Naive B cell (primary cell): ENCODE data around the gene PRKCE. TPM values are rescaled to one million over a fixed set of nuclear protein-coding genes. Genes with fewer than 3 reads are reported as not detected.

Source experiments
- ATAC-seq, 2 donors: fragments of 150-1000 bp; cut with Tn5 transposase; 2 replicates each; pipeline ENCODE4 v1.10.0; 2021; ENCODE audit warnings: low read depth in 2 of 2, mild to moderate bottlenecking in 2 of 2, moderate library complexity in 2 of 2
- DNase-seq: peaks from one replicate; pipeline ENCODE4 v3.0.0; 2022
- H3K27ac Mint-ChIP-seq, 6 donors: one replicate each; pipeline ENCODE4 v1.8.0; 2020 to 2022; ENCODE audit warnings: mild to moderate bottlenecking in 6 of 6, mixed read lengths in 6 of 6, moderate library complexity in 5 of 6, inconsistent platforms in 2 of 6
- H3K27me3 Mint-ChIP-seq, 3 donors: one replicate each; pipeline ENCODE4 v1.8.0; 2021 to 2022; ENCODE audit warnings: mixed read lengths in 3 of 3, mild to moderate bottlenecking in 1 of 3
- H3K36me3 Mint-ChIP-seq, 2 donors: one replicate each; pipeline ENCODE4 v1.8.0; 2020 to 2022; ENCODE audit warnings: mixed read lengths in 2 of 2, inconsistent platforms in 1 of 2, mild to moderate bottlenecking in 1 of 2
- H3K4me1 Mint-ChIP-seq, 3 donors: one replicate each; pipeline ENCODE4 v1.8.0; 2020 to 2022; ENCODE audit warnings: mixed read lengths in 3 of 3, inconsistent platforms in 1 of 3, mild to moderate bottlenecking in 1 of 3, moderate library complexity in 1 of 3
- H3K4me3 Mint-ChIP-seq, 8 donors: one replicate each; pipeline ENCODE4 v1.8.0; 2020 to 2022; ENCODE audit warnings: mild to moderate bottlenecking in 8 of 8, mixed read lengths in 8 of 8, moderate library complexity in 8 of 8, inconsistent platforms in 2 of 8
- H3K9me3 Mint-ChIP-seq, 7 donors: one replicate each; pipeline ENCODE4 v1.8.0; 2020 to 2022; ENCODE audit warnings: mixed read lengths in 7 of 7, mild to moderate bottlenecking in 5 of 7, inconsistent platforms in 2 of 7, moderate library complexity in 1 of 7
- polyA plus RNA-seq, 6 donors: library from polyadenylated mRNA; unstranded; fragments of 300-500 nt; fragmentation: Illumina TruSeq; gene quantifications; one replicate each; pipeline ENCODE4 v1.2.3, GENCODE V29; 2021; ENCODE audit warnings: low read depth in 6 of 6

PRKCE gene
- polyA plus RNA-seq, 6 donors from 2014 or later = 14.8 to 33.3 (median 23.2) TPM

- no peaks in the 10 kb centered on the region for H3K27me3 Mint-ChIP-seq
- DNase-seq (no peak), ATAC-seq (no peak)
- H3K27ac Mint-ChIP-seq = peak overlapping the region in 1 of 6 donors; percentile 50
- H3K36me3 Mint-ChIP-seq = peaks cover 39 to 40% of the 10 kb centered on the region in 2 donors
- no peak overlapping the region for H3K4me3 Mint-ChIP-seq
- peaks cover 0 to 5% (median 0%) of the 10 kb centered on the region in 3 donors for H3K4me1 Mint-ChIP-seq
- no peaks in the 10 kb centered on the region for H3K9me3 Mint-ChIP-seq
These were observed 367.5 kb downstream of the PRKCE start for GRCh38 chr2:46018773-46019591.

- ATAC-seq (no peak), DNase-seq (no peak)
- H3K27ac Mint-ChIP-seq = peak overlapping the region in 1 of 6 donors; percentile 78
- peaks cover 0 to 5% (median 0%) of the 10 kb centered on the region in 3 donors for H3K4me1 Mint-ChIP-seq
- no peak overlapping the region for H3K4me3 Mint-ChIP-seq
- peaks cover 36 to 37% of the 10 kb centered on the region in 2 donors for H3K36me3 Mint-ChIP-seq
- H3K9me3 Mint-ChIP-seq = no peaks in the 10 kb centered on the region
- no peaks in the 10 kb centered on the region for H3K27me3 Mint-ChIP-seq
These were observed 368.9 kb downstream of the PRKCE start for GRCh38 chr2:46020416-46020815.

GRCh38 chr2:46023165-46023854, 371.8 kb downstream of the PRKCE start:
- ATAC-seq = no peak
- DNase-seq = no peak
- no peak overlapping the region for H3K4me3 Mint-ChIP-seq
- H3K36me3 Mint-ChIP-seq = peaks cover 18 to 31% of the 10 kb centered on the region in 2 donors
- no peaks in the 10 kb centered on the region for H3K27me3 Mint-ChIP-seq
- peaks cover 0 to 8% (median 0%) of the 10 kb centered on the region in 3 donors for H3K4me1 Mint-ChIP-seq
- no peaks in the 10 kb centered on the region for H3K9me3 Mint-ChIP-seq
- H3K27ac Mint-ChIP-seq = no peak overlapping the region

- DNase-seq (no peak), ATAC-seq (no peak)
- no peaks in the 10 kb centered on the region for H3K27me3 Mint-ChIP-seq
- H3K4me1 Mint-ChIP-seq = peaks cover 0 to 8% (median 0%) of the 10 kb centered on the region in 3 donors
- H3K4me3 Mint-ChIP-seq = no peak overlapping the region
- H3K36me3 Mint-ChIP-seq = peaks cover 27 to 31% of the 10 kb centered on the region in 2 donors
- H3K9me3 Mint-ChIP-seq = peaks cover 0 to 3% (median 0%) of the 10 kb centered on the region in 7 donors
- H3K27ac Mint-ChIP-seq = peak overlapping the region in 1 of 6 donors; percentile 60
These were observed 372.8 kb downstream of the PRKCE start for GRCh38 chr2:46024146-46024779.

- H3K4me3 Mint-ChIP-seq = no peak overlapping the region
- H3K36me3 Mint-ChIP-seq = peaks cover 27 to 31% of the 10 kb centered on the region in 2 donors
- no peak overlapping the region for H3K27ac Mint-ChIP-seq
- peaks cover 0 to 3% (median 0%) of the 10 kb centered on the region in 7 donors for H3K9me3 Mint-ChIP-seq
- no peak for ATAC-seq
- DNase-seq = no peak
- no peaks in the 10 kb centered on the region for H3K27me3 Mint-ChIP-seq
- peaks cover 0 to 8% (median 0%) of the 10 kb centered on the region in 3 donors for H3K4me1 Mint-ChIP-seq
These were observed 373.6 kb downstream of the PRKCE start for GRCh38 chr2:46025081-46025480.

- no peak for ATAC-seq
These were observed 374.2 kb downstream of the PRKCE start for GRCh38 chr2:46025676-46026075.

GRCh38 chr2:46026431-46026830, 375.0 kb downstream of the PRKCE start:
- DNase-seq (no peak), ATAC-seq (no peak)
- Mint-ChIP-seq H3K36me3 (peaks cover 19 to 27% of the 10 kb centered on the region in 2 donors), H3K9me3 (peaks cover 0 to 3% (median 0%) of the 10 kb centered on the region in 7 donors), H3K4me1 (peaks cover 0 to 3% (median 0%) of the 10 kb centered on the region in 3 donors), H3K27me3 (no peaks in the 10 kb centered on the region), H3K27ac (peak overlapping the region in 2 of 6 donors; percentile 12 to 82), H3K4me3 (no peak overlapping the region)

More at GRCh38 chr2:46025676-46026075, 374.2 kb downstream of the PRKCE start:
- no peak for DNase-seq
- Mint-ChIP-seq H3K9me3 (peaks cover 0 to 3% (median 0%) of the 10 kb centered on the region in 7 donors), H3K27me3 (no peaks in the 10 kb centered on the region), H3K4me3 (no peak overlapping the region), H3K27ac (peak overlapping the region in 2 of 6 donors; percentile 5 to 82), H3K36me3 (peaks cover 26 to 27% of the 10 kb centered on the region in 2 donors), H3K4me1 (peaks cover 0 to 5% (median 0%) of the 10 kb centered on the region in 3 donors)

DNA sequence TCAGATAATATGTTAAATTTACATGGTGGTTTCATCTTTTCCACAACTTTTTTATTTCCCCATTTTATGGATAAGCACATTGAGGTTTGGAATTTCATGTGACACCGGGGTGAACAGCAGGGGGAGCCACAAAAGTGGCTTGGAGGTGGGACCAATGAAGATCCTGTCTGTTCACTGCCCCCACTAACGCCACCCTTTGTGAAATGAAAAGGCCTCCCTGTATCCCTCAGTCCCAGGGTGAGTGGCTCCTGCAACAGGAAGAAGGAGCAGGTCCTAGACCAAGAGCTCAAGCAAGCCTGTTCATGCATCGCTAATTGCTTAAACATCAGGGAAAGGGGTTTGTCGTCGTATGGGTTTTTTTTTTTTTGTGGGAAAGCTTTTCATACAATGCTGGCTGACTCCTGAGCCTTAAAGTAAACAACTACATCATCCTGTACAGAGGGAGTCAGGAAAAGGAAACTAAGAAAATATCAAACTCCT, 377.9 kb downstream of the PRKCE start:
- Mint-ChIP-seq H3K36me3 (peaks cover 20 to 35% of the 10 kb centered on the region in 2 donors), H3K27ac (peak overlapping the region in 1 of 6 donors; percentile 17), H3K4me3 (no peak overlapping the region), H3K4me1 (peaks cover 0 to 3% (median 0%) of the 10 kb centered on the region in 3 donors), H3K9me3 (peaks cover 0 to 3% (median 0%) of the 10 kb centered on the region in 7 donors), H3K27me3 (no peaks in the 10 kb centered on the region)
- ATAC-seq (no peak), DNase-seq (no peak)

DNA sequence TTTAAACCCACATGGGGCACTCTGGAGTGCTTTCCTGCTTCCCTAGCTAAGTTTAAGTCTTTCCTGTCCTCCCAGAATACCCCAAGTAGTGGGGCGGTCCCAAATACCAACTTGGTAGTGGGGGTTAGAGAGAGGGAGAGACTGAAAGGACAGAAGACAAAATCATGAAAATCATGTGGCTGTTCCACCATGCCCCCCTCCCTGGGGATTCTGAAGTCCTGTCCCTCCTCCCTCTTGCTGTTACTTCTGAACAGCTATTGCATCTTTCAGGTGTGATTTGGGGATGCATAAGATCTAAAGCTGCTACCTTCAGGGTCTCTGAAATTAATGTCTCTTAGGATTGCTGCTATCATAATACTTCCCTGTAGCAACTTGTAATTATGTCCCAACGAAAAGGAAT, 378.9 kb downstream of the PRKCE start:
- no peak for DNase-seq
- no peak overlapping the region for H3K4me3 Mint-ChIP-seq
- H3K27ac Mint-ChIP-seq = no peak overlapping the region
- H3K9me3 Mint-ChIP-seq = peaks cover 0 to 3% (median 0%) of the 10 kb centered on the region in 7 donors
- H3K4me1 Mint-ChIP-seq = peaks cover 0 to 3% (median 0%) of the 10 kb centered on the region in 3 donors
- H3K27me3 Mint-ChIP-seq = no peaks in the 10 kb centered on the region
- peaks cover 20 to 27% of the 10 kb centered on the region in 2 donors for H3K36me3 Mint-ChIP-seq
- no peak for ATAC-seq

GRCh38 chr2:46032161-46032813, 380.8 kb downstream of the PRKCE start:
- H3K27me3 Mint-ChIP-seq = no peaks in the 10 kb centered on the region
- peaks cover 0 to 4% (median 0%) of the 10 kb centered on the region in 3 donors for H3K4me1 Mint-ChIP-seq
- peaks cover 15 to 32% of the 10 kb centered on the region in 2 donors for H3K36me3 Mint-ChIP-seq
- no peak overlapping the region for H3K4me3 Mint-ChIP-seq
- H3K27ac Mint-ChIP-seq = peak overlapping the region in 1 of 6 donors; percentile 24
- DNase-seq = no peak
- peaks cover 0 to 3% (median 0%) of the 10 kb centered on the region in 7 donors for H3K9me3 Mint-ChIP-seq
- no peak for ATAC-seq

- no peak overlapping the region for H3K27ac Mint-ChIP-seq
- H3K4me1 Mint-ChIP-seq = peaks cover 0 to 4% (median 0%) of the 10 kb centered on the region in 3 donors
- no peak overlapping the region for H3K4me3 Mint-ChIP-seq
- ATAC-seq (no peak), DNase-seq (no peak)
- H3K36me3 Mint-ChIP-seq = peaks cover 14 to 32% of the 10 kb centered on the region in 2 donors
- no peaks in the 10 kb centered on the region for H3K27me3 Mint-ChIP-seq
- peaks cover 0 to 3% (median 0%) of the 10 kb centered on the region in 7 donors for H3K9me3 Mint-ChIP-seq
These were observed 381.5 kb downstream of the PRKCE start for GRCh38 chr2:46032996-46033395.

DNA sequence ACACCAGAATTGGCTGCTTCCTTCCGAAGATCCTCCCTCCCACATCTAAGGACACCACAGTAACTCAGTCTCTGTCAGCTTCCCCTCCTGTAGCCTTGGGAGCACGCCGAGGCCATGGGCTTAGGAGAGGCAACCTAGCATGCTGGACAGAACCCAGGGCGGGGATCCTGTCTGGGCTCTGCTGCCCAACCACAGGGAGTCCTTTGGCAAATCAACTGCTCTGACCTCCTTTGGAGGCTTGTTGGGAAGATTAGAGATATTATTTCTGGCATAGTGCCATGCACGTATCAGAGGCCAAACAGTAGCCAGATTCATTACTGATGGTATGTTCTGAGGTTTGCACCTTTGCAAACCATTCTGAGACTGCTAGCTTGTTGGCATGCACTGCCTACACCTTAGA, 383.1 kb downstream of the PRKCE start:
- peak overlapping the region in 1 of 8 donors; percentile 30 for H3K4me3 Mint-ChIP-seq
- no peaks in the 10 kb centered on the region for H3K27me3 Mint-ChIP-seq
- no peaks in the 10 kb centered on the region for H3K9me3 Mint-ChIP-seq
- peaks cover 14 to 22% of the 10 kb centered on the region in 2 donors for H3K36me3 Mint-ChIP-seq
- H3K4me1 Mint-ChIP-seq = peaks cover 0 to 4% (median 0%) of the 10 kb centered on the region in 3 donors
- no peak for ATAC-seq
- H3K27ac Mint-ChIP-seq = peak overlapping the region in 1 of 6 donors; percentile 20
- no peak for DNase-seq
